GM19395 (cell line): ENCODE results near the gene ADAM30.
"Not testable (repeated sequence)": the region's sequence is repeated elsewhere in the genome, so short reads cannot be mapped to it uniquely, and the experiment has no call there.

Source experiments
- ATAC-seq: cut with Tn5 transposase; IDR thresholded peaks from one replicate; pipeline ENCODE4 v1.9.1; 2021; ENCODE audit warnings: mild to moderate bottlenecking, moderate library complexity; ENCODE audit not compliant: unreplicated experiment

Gene ADAM30

DNA sequence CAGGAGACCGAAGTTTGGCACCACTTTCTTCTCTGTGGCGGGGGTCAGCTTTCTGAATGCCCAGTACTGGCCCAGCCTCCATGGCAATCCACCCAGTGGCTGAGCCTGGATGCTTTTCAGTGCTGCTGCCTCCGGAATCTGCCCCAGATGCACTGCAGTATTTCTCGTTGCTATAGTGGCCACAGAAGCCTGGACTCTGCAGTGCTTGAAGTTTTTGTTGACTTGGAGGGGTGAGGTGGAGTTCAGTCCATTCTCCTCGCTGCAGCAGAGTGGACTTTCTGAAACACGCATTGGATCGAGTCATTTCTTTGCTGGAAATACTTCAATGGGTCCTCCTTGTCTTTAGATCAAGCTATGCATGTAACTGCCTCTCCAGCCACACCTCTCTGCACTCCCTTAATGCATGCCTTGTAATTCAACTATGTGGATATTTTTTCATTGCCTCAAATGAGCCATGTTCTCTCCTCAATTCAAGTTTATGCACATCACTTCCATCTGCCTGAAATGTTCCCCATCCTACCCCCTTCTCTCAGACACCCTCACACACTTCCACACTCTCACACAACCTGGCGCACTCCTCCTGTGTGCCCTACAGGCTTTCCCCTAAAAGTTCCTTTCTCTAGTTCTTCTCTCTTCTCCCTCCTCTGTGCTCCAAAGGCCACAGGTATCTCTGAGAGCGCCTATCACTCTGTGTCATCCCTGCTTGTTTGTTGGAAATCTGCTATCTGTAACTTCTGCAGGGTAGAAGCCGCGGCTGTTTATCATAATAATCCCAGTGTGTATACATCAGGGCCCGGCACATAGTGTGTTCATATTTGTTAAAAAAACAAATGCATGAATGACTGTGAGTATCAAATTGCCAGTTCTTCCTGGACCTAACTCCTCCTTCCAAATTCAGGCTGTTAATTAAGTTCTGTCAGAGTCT, 16.5 kb downstream of the ADAM30 start:
- ATAC-seq: no peak

DNA sequence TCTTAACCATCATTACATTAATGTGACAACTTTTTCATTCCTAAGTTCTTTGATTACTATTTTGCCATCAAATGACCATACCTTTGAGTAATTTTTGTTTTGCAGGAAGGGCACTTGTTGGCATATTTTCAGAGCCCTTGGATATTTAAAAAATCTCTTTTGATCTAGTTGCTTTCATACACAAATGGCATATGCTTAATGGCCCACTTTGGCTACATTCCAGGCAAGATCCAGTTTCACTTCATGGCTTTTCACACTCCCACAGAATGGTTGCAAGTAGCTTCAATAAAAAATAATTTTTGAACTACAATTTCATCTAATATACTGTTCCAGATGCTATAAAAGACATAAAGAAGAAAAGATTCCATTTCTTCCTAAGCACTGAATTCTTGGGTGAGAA, 18.1 kb downstream of the ADAM30 start:
- ATAC-seq: no peak

DNA sequence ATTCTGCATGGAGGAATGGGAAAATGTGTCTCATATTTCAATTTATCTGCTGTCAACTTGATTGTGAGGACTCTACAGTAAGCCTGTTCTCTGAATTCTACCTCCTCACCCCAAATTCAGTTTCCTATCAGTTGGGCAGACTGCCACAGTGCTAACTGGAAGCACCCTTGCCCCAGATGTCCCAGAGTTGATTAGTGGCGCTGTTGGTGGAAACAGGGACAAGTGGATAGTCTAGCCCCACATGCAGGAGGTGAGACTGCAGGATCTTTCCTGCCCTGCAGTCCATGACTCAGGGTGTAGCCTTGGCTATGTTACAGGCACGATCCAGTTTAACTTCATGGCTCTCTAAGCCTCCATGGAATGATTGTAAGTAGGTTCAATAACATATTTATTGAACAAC, 22.1 kb downstream of the ADAM30 start:
- no peak for ATAC-seq

DNA sequence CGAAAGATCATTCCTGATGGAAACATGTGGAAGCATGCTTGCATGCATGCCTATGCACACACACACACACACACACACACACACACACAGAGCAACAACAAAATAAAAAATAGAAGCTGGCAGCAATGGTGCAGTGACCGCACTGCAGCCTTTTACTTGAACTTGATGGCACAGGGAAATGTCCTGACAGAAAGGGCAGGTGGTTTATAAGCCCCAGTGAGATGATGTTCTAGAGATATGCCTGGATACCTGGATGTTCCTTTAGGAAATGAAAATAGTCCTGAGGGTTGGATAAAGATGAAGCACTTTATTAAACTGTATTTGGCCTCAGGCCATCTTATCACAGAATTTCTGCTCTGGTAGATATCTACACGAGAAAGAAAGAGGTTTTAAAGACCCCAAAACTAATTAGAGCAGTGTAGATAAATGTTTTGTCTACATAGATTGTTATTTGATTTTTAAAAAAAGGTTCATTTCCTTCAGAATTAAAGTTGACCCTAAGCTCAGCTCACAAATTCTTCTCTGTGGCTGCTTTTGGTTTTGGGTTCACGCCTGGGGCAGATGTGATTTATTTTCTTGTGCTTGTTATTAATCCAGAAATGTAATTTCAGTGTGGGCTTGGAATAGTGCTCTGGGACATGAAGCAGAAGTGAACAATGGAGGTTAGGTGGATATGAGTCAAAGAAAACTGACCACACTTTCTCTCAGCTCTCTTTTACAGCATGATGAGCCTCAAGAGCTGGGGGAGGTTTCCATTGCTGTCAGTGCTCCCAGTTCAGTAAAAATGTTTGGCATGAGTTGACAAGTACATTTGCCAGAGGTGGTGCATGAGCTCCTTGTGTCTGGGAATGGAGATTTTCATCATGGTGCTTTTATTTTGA, 22.9 kb downstream of the ADAM30 start:
- no peak for ATAC-seq

DNA sequence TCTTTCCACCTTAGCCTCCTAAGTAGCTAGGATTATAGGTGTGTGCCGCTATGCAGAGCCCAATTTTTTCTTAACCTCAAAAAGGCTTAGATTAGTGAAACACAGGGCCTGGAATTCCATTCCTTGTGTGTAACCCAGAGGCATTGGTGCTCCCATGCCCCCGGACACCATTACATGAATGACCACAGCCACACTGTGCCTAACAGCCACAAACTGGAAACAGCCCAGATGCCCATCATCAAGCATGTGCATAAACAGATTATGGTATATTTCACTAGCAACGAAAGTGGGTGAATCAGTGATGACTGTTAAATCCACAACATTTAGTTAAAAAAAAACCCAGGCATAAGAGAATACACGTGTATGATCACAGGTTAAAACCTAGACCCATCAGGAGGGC, 24.4 kb downstream of the ADAM30 start:
- ATAC-seq: no peak

DNA sequence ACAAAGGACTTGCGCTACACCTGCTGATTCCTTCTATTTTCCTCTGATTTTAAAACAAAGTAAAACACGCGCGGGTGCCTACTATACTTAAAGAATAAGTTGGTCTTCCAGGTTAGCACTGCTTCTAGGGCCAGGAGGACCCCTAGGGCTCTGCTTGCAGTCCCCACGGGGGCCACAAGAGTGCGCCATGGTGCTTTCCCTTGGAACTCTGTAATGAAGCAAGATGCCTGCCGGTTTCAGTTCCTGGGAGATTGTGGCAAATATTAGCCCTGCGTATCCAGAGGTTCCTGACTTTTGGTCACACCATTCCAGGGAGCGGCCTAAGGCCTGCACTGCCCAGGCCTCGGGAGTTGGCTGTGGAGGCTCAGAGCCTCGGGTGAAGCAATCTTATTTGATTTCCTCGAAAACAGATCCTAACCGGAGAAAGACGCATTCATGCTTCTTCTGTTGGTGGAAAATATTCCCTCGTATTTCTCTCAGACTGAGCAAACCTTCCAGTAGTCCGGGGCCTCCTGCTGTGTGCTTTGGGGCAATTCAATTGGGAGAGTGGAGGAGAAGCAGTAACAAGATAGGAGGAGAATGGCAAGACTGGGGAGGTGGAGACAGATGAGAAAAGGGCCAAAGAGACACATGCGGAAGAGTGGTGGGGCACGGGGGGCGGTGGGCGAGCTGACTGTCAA, 25.3 kb downstream of the ADAM30 start:
- no peak for ATAC-seq

DNA sequence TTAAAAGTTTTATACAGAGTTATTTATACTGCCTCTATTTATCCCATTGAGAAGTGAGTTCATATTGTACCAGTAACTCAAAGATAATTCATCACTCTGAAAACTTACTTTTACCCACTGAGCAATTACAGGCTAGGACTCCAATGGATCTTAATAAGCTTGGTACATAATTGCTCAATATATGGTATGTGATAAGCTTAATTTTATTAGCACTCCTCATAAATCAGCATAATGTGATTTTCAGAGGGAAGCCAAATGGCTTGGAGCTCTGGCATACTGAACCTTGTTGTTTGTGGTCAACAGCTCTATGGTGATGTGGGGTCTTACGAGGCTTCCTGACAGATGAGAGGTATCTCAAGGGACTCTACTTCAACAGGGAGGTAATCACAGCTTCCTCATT, 26.3 kb downstream of the ADAM30 start:
- ATAC-seq: no peak

DNA sequence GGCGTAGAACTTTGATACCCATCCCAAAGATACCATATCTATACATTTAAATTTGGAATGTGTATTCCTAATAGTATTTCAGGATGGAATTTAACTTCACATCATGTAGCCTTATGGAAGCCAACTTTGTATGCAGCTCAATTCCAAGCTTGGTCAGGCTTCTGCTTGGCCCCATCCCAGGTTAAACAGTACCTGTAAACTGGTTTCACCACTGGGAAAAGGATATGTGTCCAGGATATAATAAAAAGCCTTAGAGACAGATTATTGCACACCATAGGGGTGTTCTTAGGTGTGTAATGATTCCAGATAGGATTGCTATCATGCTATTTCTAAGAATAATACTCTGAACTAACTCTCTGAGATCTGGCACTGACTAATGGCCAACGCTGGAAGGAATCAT, 28.1 kb downstream of the ADAM30 start:
- no peak for ATAC-seq

DNA sequence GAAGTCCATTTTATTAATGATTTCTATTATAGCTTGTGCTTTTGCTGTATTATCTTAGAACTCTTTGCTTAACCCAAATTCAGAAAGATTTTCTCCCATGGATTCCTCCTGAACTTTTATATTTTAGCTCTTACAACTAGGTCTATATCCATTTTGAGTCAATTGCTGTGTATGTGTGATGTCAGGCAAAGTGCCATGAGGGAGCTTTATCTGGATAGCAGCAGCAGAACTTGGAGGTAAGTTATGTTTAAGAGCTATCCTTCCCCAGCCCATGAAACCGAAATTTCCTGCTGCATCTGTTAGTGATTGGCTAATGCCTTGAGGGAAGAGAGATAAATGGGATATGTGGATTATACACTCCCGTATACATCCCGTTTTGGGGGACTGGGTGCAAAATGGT, 29.9 kb downstream of the ADAM30 start:
- ATAC-seq: no peak

DNA sequence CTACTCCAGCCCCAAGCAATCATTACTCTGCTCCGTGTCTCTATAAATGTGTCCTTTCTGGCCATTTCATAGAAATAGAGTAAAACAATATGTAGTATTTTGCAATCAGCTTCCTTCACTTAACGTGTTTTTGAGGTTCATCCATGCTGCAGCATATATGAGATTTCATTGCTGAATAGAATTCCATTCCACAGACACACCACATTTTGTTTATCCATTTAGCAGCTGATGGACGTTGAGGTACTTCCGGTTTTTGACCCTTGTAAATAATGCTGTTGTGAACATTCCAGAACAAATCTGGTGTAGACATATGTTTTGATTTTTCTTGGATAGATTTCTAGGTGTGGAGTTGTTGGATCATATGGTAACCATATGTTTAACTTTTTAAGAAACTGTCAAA, 30.7 kb downstream of the ADAM30 start:
- ATAC-seq: no peak

DNA sequence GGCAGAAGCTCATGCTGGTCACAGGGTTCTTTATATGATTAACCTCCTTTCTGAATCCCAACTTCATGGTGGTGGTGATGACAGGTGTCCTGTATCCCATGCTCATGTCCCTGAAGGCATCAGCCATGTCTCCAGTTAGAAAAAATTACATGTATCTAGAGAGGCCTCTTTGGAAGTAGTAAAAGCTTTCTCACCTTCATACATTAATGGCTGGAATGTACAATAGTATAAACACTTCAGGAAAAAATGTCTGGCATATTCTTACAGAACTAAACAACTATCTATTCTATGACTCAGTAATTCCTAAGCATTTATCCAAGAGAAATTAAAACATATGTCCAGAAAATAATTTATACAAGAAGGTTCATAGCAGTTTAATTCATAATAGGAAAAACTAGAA, 34.0 kb downstream of the ADAM30 start:
- no peak for ATAC-seq

DNA sequence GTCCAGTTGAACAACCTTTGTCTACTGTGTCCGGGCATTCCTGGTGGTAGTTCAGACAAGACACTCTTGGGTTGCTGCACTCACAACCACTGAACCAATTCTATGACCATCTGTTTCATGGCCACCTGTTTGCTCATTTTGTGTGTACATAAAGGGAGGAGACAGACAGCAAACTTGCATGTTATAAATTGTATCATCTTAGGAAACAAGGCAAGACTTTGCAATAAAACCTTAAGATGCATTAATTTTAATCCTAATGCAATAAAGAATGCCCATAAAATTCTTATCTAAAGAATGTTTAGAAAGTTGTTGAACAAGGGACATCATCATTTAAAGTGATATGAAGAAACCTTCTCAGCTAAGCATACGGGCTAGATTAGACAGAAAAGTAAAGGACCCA, 34.8 kb downstream of the ADAM30 start:
- ATAC-seq: no peak

DNA sequence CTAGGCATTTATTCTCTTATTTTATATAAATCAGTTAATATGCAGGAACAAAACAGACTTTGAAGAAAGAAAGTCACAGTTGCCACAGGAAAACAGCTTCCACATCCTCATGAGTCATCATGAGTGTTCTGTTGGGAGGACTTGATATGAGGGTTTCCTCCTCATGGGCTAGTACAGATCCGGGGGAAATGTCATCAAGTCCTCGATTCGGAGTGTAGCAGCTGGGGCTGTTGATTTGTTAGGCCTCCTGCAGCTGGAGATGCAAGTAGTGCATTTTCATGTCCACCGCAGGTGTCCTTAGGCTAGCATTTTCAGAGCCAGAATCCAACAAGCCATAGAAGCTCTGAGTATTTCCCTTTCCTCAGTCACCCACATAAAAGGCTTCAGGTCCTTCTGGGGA, 36.7 kb downstream of the ADAM30 start:
- ATAC-seq: no peak

DNA sequence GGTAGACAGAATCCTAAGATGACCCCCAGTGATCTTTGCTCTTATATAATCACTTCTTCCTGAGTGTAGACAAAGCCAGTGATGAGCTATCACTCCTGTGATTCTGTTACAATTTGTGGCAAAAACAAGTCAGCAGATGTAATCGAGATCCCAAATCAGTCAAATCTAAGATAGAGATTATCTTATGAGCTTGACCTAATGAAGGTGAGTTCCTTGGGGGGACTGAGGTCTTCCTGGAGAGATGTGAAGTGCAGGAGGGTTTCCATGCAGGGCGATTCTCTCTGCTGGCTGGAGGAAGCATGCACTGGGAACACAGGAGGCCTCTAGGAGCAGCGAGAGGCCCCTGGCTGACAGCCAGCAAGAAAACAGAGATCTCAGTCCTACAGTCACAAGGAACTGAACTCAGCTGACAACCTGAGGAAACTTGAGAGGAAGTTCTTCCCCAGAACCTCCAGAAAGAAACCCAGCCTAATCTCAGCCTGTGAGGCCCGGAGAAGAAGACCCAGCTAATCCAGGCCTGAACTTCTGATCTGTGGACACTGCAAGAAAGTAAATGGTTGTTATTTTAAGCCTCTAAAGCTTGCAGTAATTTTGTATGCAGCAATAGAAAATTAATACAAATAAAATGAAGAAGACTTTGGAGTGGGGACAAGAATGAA, 37.6 kb downstream of the ADAM30 start:
- not testable (repeated sequence) for ATAC-seq

DNA sequence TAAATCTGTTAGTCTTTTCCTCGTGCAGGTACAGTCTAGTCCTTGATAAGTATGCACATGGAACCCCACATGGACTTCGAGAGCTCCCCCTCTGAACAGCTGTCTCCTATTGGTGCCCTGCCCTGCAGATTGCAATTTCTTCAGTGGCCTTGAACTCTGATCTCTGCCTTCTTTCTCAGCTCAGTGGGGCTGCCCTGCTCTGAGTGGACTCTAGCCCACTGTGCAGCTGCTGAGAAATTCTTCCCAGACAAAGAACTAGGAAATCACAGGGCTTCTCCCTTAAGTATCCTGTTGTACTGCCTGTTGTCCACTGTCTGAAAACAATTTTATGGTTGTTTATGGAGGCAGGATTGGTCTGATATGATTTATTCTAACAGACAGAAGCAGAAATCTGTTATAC, 38.2 kb downstream of the ADAM30 start:
- no peak for ATAC-seq

DNA sequence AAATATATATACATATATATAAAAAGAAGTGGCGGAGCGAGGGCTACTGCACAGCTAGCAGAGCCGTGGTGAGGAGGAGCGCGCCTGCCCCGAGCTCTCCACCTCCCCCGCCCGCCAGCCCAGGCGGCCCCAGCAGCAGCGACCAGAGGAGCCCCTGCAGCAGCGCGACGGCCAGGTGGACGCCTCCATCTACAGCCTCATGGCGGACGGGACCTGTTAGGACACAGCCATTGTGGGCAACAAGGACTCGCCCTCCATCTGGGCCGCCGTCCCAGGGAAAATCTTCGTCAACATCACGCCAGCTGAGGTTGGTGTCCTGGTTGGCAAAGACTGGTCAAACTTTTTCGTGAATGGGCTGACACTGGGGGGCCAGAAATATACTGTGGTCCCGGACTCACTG, 43.2 kb downstream of the ADAM30 start:
- no peak for ATAC-seq

DNA sequence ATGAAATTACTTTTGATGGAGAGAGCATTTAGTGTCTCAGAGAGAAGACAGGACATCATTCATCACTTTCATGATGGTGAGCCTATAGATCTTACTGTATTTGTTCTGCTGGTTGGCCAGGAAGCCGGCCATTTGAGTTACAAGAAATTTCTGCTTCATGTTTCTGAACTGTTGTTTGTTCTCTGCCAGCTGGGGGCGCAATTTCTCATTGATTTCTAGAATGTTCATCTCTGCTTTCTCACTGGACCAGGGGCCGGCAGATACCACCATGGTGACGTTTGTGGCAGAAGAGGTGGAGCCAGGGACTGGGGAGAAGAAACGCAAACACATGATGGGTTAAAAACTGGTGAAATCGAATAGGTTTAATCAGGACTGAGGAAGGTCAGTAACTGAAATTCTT, 52.1 kb downstream of the ADAM30 start:
- ATAC-seq: not testable (repeated sequence)
